ENCODE results near the gene ATP8B3. TPM values are rescaled to one million over a fixed set of nuclear protein-coding genes. Genes with fewer than 3 reads are reported as not detected.

The ATP8B3 gene
- total RNA-seq, 4 donors from 2014 or later = 0.21 to 2.4 (median 1.2) TPM

- H3K36me3 ChIP-seq = no peaks in the 10 kb centered on the region
- H3K27me3 ChIP-seq = peaks cover 3 to 87% of the 10 kb centered on the region in 2 donors
- no peak for TF ChIP-seq EP300 (IDR thresholded peaks at IDR 0.05)
- no peak for TF ChIP-seq POLR2A (IDR thresholded peaks at IDR 0.05)
- no peak for TF ChIP-seq CTCF (IDR thresholded peaks at IDR 0.05)
These were observed 55.2 kb downstream of the ATP8B3 start for GRCh38 chr19:1756705-1757465.

GRCh38 chr19:1756264-1756663, 55.8 kb downstream of the ATP8B3 start:
- no peak overlapping the region for H3K4me3 ChIP-seq
- TF ChIP-seq POLR2A (IDR thresholded peaks at IDR 0.05) (no peak), EP300 (IDR thresholded peaks at IDR 0.05) (no peak), CTCF (IDR thresholded peaks at IDR 0.05) (no peak)
- H3K27ac ChIP-seq = no peak overlapping the region
- 4 to 5% methylated on average over 14 to 20 of the region's 20 CpGs for WGBS, 2 donors
- peaks cover 0 to 36% (median 5%) of the 10 kb centered on the region in 4 donors for H3K4me1 ChIP-seq
- H3K27me3 ChIP-seq = peaks cover 3 to 87% of the 10 kb centered on the region in 2 donors
- DNase-seq (ENCODE audit: low spot score in 2 of 2) = no peak
- H3K36me3 ChIP-seq = no peaks in the 10 kb centered on the region
- H3K9me3 ChIP-seq = no peaks in the 10 kb centered on the region

More at GRCh38 chr19:1756705-1757465, 55.2 kb downstream of the ATP8B3 start:
- peaks cover 0 to 36% (median 5%) of the 10 kb centered on the region in 4 donors for H3K4me1 ChIP-seq
- H3K9me3 ChIP-seq = no peaks in the 10 kb centered on the region
- no peak overlapping the region for H3K27ac ChIP-seq
- 1 to 3% methylated on average over 26 of the region's 29 CpGs for WGBS, 2 donors
- H3K4me3 ChIP-seq = no peak overlapping the region
- DNase-seq (ENCODE audit: low spot score in 2 of 2) = no peak

GRCh38 chr19:1755467-1756171, 56.5 kb downstream of the ATP8B3 start:
- 1 to 2% methylated on average over 24 to 43 of the region's 43 CpGs for WGBS, 2 donors
- Histone ChIP-seq H3K36me3 (no peaks in the 10 kb centered on the region), H3K27me3 (peaks cover 3 to 87% of the 10 kb centered on the region in 2 donors)

GRCh38 chr19:1754636-1755466, 57.2 kb downstream of the ATP8B3 start:
- 2% methylated on average over 43 of the region's 80 CpGs; no CpG with 5 or more reads in 1 of the 2 donors for WGBS, 2 donors
- peaks cover 0 to 46% (median 7%) of the 10 kb centered on the region in 4 donors for H3K4me1 ChIP-seq
- peaks cover 3 to 87% of the 10 kb centered on the region in 2 donors for H3K27me3 ChIP-seq

More at GRCh38 chr19:1755467-1756171, 56.5 kb downstream of the ATP8B3 start:
- no peak overlapping the region for H3K4me3 ChIP-seq
- DNase-seq (ENCODE audit: low spot score in 2 of 2) = no peak
- no peaks in the 10 kb centered on the region for H3K9me3 ChIP-seq
- H3K27ac ChIP-seq = no peak overlapping the region
- H3K4me1 ChIP-seq = peaks cover 0 to 40% (median 5%) of the 10 kb centered on the region in 4 donors
- TF ChIP-seq POLR2A (IDR thresholded peaks at IDR 0.05) (no peak), EP300 (IDR thresholded peaks at IDR 0.05) (no peak), CTCF (IDR thresholded peaks at IDR 0.05) (no peak)

More at GRCh38 chr19:1754636-1755466, 57.2 kb downstream of the ATP8B3 start:
- DNase-seq (ENCODE audit: low spot score in 2 of 2) = no peak
- Histone ChIP-seq H3K9me3 (no peaks in the 10 kb centered on the region), H3K27ac (no peak overlapping the region), H3K36me3 (no peaks in the 10 kb centered on the region), H3K4me3 (no peak overlapping the region)
- TF ChIP-seq POLR2A (IDR thresholded peaks at IDR 0.05) (no peak), CTCF (IDR thresholded peaks at IDR 0.05) (no peak), EP300 (IDR thresholded peaks at IDR 0.05) (no peak)
